ENCODE measurements around the gene CCDC182.

DNA sequence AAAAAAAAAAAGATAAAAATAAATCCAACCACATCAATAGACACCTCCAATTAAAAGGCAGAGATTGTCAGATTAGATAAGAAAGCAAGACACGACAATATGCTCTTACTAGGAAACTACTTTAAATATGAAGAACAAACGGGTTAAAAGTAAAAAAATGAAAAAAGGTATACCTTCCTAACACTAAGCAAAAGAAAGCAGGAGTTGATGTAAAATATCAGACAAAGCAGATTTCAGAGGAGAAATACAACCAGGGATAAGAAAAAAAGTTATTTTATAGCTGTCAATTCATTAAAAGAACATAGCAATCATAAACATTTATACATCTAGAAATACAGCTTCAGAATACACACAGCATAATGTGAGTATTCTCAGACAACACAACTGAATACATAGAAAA is 49.7 kb upstream of the CCDC182 start:
- TF ChIP-seq POLR2A (IDR thresholded peaks at IDR 0.05; ENCODE audit: low read length) (no peak), GATA1 (IDR thresholded peaks at IDR 0.05; ENCODE audit: low read depth, low read length) (no peak)

Measured in erythroblast (primary cell).